NCI-H526 treated with DMSO at 0.1 percent for 48 hours (cell line): ENCODE measurements around the gene SEC11A.
A peak's percentile ranks its signal among the peaks of the same experiment; 100 is the strongest.
"Not testable (repeated sequence)": the region's sequence is repeated elsewhere in the genome, so short reads cannot be mapped to it uniquely, and the experiment has no call there.

Experiments used
- DNase-seq: peaks from one replicate; lab custom pipeline; 2025; lab: John Stamatoyannopoulos, UW

The SEC11A gene

DNA sequence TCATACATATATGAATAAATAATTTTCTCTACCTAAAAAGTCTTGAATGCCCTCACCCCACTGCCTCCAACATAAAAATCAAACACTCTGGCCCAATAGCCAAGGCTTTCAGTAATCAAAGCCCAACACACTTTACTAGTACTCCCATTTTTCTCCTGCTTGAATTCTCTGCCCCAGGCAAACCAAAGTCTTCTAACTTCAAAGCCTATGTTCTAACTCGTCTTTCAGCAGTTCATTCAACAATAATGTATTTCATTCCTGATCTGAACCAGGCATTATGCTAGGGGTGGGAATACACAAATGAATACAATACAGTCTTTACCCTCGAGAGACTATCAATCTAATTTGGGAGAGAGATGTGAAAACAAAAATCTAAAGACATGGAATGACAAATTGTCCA, 21.1 kb upstream of the SEC11A start:
- no peak for DNase-seq

DNA sequence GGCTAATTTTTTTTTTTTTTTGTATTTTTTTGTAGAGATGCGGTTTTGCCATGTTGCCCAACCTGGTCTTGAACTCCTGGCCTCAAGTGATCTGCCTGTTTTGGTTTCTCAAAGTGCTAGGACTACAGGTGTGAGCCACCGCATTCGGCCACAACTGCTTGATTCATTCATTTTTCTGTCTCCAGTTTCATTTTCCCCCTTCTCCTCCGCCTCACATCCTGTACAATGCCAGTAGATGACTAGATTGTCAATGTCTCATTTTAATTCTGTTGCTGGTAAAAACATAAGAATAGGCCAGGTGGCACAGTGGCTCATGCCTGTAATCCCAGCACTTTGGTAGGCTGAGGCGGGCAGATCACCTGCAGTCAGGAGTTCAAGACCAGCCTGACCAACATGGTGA, 20.4 kb upstream of the SEC11A start:
- no peak for DNase-seq

GRCh38 chr15:84735480-84736061, 19.6 kb upstream of the SEC11A start:
- not testable (repeated sequence) for DNase-seq

GRCh38 chr15:84734794-84735479, 19.0 kb upstream of the SEC11A start:
- DNase-seq, result peak; percentile 49

DNA sequence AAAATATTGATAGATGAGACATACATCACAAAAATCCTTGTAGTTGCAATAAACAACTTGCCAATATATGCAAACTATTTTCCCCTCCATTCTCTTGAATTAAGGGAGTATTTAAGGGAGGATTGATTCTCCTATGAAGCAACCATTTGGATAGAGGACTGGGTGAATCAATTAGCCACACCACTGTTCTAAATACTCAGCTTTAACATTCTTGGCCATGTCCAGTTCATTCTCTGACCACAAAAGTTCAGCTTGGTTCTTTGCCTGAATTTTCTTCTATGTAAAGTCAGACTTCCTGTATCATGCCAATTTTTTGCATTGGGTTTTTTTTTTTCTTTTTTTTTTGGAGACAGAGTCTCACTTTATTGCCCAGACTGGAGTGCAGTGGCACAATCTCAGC, 15.8 kb upstream of the SEC11A start:
- DNase-seq, result no peak

DNA sequence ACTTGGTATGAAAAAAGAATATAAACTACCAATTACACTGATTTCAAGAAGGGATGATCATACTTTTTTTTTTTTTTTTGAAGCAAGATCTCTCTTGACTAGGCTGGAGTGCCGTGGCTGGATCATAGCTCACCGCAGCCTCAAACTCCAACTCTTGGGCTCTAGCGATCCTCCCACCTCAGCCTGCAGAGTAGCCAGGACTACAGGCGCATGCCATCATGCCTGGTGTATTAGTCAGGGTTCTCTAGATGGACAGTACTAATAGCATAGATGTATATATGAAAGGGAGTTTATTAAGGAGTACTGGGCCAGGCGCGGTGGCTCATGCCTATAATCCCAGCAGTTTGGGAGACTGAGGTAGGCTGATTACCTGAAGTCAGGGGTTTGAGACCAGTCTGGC, 11.5 kb upstream of the SEC11A start:
- DNase-seq, result no peak

DNA sequence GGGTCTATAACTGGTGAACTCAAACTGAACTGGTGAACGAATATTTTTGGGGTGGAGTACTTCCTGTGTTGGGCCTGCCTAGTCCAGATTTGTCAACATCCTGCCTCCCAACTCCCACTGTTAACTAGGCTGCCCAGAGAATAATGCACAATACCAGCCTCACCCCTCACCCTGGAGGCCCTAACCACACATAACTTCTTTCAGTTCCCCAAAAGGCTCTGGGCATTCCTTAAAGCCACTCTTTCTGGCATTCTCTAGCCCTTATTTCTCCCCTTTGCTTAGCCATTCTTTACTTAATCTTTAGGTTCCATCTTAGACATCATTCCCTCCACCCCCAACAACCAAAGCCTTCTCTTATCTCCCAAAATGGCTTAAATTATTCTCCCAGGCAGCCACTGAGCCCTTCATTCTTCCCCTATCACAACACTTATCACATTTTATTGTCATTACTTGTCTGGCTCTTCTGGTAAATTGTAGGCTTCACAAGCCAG, 9.1 kb upstream of the SEC11A start:
- no peak for DNase-seq

GRCh38 chr15:84722628-84723027, 6.7 kb upstream of the SEC11A start:
- DNase-seq, result no peak

DNA sequence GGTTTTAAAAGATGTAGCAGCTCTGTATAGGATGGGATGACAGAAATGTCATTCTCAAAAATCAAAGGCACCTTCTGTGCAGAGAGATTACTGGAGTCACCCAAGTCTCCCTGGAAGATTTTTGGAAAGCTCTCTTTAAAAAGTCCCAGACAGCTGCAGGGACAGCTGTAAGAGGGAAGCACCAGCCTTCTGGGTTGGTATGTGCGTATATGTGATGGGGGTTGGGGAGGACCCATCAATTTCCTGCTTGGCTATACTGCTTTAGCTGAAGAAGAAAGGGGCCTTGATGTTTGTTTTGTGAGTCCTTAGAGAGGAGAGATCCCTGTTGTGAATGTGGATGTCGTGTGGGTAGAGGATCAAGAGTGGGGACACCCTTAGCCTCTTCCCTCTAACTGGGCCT, 5.4 kb upstream of the SEC11A start:
- DNase-seq, result no peak

DNA sequence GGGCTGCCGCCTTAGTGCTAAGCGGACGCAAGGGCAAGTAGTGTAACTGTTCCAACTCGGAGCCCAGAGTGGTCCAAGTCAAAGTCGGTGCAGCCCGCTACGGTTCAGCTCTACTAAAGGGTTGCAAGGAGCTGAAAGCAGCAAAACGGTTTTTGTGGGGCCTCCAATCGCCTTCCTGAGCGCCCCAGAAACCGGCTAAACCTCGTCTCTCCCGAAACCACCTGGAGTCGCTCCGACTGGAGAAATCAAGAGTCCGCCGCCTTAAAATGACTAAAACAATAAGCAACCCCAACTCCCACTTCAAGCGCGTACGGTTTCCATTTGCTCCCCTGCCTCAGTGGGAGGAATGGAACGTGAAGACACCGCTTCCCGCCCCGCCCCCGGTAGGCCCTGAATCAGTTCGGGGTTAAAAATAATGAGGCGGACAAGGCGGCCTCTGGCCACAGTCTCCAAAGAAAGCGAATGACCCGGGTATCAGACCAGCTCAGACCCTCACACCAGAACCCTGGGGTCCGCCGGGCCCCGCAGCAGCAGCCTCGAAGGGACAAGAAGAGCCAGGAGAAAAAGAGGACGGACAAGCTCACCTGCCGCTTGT, 401 bp downstream of the SEC11A start:
- DNase-seq, result peak; percentile 24

DNA sequence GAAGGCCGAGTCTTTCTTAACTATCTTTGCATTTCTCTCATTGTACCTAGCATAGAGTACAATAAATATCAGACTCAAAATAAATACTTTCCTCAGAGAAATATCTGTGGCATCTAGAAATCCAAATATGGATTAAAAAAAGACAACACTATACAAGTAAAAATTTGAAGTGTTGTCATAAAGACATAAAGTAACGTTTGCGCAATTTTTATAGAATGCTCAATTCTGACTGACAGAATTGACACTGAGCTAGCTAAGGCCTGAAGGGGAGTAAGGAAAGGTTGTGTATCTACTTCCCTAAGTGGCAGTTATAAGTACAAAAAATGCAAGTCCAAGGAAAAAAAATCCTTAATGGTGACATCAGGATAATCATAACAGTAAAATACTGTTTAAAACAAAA, 1.1 kb downstream of the SEC11A start:
- no peak for DNase-seq

DNA sequence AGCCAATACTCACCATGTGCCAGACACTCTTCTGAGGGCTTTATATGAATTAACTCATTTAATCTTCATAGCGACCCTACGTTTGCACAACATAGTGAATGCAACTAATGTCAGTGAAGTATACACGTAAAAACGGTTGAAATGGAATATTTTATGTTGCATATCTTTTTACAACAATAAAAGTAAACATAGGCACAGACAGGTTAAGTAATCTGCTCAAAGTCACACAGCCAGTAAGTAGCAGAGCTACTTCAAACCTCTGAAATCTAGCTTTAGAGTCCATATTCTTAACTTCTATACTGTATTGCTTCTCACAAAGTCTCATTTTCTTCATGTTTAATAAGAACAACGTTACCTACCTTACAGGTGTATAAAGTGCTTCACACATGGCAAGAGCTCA, 1.6 kb downstream of the SEC11A start:
- DNase-seq, result no peak

DNA sequence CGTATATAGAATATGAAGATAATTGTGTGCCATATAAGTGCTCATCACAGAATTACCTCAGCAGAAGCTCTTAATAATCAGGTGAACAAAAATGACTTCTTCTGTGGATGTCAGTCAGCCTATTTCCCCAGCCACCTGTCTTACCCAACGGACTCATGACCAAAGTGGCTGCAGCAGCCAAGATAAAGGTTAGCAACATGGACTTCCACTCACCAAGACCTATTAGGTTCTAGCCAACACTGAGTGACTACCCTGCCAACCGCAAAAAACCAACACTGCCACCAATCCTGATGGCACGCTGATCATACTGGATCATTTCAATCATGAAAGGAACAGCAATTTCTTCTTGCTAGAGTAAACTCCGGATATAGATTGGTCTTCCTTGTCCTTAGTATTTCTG, 12.1 kb downstream of the SEC11A start:
- DNase-seq, result no peak

DNA sequence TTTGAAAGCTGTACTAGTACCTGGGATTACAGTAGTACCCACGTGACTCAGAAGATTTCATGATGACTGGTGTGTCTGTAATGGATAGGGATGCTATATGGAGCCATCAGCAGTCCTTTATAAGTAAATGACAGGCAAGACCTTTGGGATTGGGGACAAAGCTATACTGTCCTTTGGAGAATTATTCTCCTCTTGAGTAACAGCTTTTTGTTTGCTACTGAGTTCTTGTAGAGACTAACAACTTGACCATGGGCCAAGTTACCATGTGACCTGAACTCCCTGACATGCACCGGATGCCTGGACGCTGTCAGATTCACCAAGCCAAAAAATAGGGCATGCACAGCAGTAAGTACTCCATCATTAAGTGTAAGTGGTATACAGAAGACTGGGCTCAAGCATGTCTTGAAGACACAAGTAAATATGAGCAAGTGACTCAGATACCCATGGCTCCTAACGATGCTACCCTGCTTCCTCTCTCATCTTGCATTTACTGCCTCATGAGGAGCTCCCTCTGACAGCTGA, 12.9 kb downstream of the SEC11A start:
- DNase-seq, result no peak

DNA sequence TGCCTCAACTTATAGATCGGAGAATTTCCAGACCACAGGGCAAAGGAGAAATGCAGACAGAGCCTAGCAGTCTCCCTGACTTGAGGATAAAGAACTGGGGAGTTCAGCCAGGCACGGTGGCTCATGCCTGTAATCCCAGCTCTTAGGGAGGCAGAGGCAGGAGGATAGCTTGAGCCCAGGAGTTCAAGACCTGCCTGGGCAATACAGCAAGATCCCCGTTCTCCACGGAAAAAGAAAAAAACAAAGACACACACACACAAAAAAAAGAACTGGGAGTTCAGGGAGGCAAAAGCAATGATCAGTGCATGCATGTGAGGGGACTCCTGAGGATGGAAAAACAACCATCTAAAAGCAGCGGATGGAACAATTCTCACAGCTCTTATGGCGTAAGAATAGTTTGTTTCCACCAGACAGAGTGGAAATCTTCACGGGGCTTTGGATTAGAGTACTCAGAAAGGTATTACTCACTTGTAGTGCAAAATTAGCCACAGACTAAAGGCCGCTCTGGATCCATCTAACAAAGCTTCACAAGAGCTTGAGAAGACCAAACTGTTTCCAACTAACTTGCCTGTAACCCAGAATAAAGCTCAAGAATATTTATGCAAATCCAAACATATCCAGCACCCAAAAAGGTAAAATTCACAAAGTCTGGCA, 16.3 kb downstream of the SEC11A start:
- DNase-seq, result no peak

DNA sequence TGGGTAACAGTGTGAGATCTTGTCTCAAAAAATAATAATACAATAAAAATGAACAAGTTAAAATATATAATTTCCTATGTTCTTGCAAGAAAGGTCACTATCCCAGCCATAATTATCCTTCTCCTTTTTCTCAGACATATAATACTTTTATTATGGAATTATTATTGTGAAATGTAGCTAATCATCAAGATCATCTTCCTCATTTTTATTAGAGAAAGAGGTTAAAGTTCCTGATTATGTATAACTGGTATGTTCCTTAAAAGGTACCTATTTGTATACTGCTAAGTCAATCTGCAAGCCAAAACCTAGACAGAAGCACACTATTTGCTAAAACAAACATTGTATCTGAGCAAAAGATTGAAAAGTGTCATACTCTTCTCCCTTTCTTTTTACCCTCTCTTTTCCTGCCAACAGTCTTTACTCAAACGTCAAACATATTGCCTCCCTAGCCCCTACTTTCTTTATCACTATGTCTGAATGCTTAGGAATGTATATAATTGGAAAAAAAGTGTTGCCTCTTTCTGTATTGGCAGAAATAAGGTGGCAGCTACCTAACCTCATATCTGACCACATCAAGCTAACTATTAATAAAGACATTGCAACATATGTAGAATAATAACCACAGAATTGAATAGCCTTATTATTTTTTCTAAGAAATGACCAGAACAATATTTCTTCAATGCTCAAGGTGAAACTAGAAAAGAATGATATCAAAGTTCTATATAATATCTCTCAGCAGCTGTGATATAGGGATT, 18.5 kb downstream of the SEC11A start:
- DNase-seq, result no peak

DNA sequence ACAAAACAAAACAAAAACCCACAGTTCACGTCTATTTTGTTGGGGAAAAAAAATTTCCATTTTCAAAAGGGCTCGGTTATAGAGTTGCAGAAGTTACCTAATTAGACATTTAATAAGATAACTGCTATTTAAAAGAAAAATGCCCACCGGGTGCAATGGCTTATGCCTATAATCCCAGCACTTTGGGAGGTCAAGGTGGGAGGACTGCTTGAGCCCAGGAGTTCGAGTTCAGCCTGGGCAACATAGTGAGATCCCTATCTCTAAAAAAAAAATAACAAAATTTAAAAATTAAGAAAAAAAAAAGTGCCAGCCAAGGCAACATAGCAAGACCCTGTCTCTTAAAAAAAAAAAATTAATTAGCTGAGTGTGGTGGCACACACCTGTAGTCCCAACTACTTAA, 19.2 kb downstream of the SEC11A start:
- DNase-seq, result no peak

DNA sequence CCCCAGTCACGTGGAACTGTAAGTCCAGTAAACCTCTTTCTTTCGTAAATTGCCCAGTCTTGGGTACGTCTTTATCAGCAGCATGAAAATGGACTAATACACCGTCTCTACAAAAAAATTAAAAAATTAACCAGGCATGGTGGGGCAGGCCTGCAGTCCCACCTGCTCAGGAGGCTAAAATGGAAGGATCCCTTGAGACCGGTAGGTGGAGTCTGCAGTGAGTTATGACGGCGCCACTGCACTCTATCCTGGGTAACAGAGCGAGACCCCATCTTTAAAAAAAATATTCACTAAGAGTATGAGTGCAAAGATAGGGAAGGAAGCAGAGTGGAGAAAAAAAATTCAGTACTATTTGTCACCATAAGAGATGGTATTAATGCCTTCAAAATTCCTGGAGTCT, 25.6 kb downstream of the SEC11A start:
- no peak for DNase-seq

- DNase-seq, result no peak
Observed at GRCh38 chr15:84689858-84690257, 26.1 kb downstream of the SEC11A start.

DNA sequence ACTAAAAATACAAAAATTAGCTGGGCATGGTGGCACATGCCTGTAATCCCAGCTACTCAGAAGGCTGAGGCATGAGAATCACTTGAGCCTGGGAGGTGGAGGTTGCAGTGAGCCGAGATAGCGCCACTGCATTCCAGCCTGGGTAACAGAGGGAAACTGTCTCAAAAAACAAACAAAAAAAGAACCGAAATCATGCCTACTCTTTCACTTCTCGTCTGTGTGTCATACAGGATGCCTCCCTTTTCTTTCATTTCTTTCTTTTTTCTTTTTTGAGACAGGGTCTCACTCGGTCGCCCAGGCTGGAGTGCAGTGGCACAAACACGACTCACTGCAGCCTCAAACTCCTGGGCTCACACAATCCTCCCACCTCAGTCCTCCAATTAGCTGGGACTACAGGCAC, 29.5 kb downstream of the SEC11A start:
- DNase-seq, result not testable (repeated sequence)

- DNase-seq, result no peak
Observed at GRCh38 chr15:84685304-84685703, 30.6 kb downstream of the SEC11A start.

DNA sequence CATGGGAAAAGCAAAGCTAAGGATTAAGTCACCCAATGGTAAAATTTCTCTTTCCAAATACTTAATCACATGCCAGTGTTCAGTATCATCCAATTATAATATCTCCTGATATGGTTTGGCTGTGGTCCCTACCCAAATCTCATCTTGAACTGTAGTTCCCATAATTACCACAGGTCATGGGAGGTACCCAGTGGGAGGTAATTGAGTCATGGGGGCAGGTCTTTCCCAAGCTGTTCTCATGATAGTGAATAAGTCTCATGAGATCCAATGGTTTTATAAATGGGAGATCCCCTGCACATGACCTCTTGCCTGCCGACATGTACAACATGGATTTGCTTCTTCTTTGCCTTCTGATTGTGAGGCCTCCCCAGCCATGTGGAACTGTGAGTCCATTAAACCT, 31.8 kb downstream of the SEC11A start:
- no peak for DNase-seq
